ENCODE data around the gene GPR153.

GRCh38 chr1:6249739-6250689, 10.9 kb downstream of the GPR153 start:
- TF ChIP-seq CTCF (IDR thresholded peaks at IDR 0.05; ENCODE audit: low read length), result no peak
- no peak for TF ChIP-seq EZH2 (IDR thresholded peaks at IDR 0.05; ENCODE audit: borderline replicate concordance, low read length)
